GM12878 (cell line): ENCODE measurements around the gene CDPF1. TPM values are rescaled to one million over a fixed set of nuclear protein-coding genes. Genes with fewer than 3 reads are reported as not detected.
A peak's percentile ranks its signal among the peaks of the same experiment; 100 is the strongest.

Experiments
- BCL3 ChIP-seq: IDR thresholded peaks from 2 replicates; pipeline ENCODE4 v1.6.1; 2011; ENCODE audit warnings: borderline replicate concordance, low read depth, mild to moderate bottlenecking, moderate library complexity, low read length; ENCODE audit not compliant: insufficient read depth, poor library complexity, severe bottlenecking
- CTCF ChIP-seq, 3 experiments: IDR thresholded peaks in 2 of 3; conservative IDR thresholded peaks in 1 of 3; 2 replicates each; pipeline ENCODE4 v1.5.1; 2011; ENCODE audit warnings: low read depth in 3 of 3, low read length in 3 of 3, mild to moderate bottlenecking in 3 of 3, control low read depth in 2 of 3, moderate library complexity in 2 of 3, inconsistent platforms in 1 of 3, mixed read lengths in 1 of 3; ENCODE audit not compliant: control insufficient read depth in 2 of 3, insufficient read depth in 1 of 3; ENCODE audit errors: extremely low read depth in 1 of 3
- EGR1 ChIP-seq, 2 experiments: IDR thresholded peaks; 1 replicate in 1 of 2; 2 replicates in 1 of 2; pipeline ENCODE4 v1.6.1; 2011 to 2012; ENCODE audit warnings: low read depth in 2 of 2, low read length in 2 of 2, borderline replicate concordance in 1 of 2, mild to moderate bottlenecking in 1 of 2, moderate library complexity in 1 of 2
- PRDM15 ChIP-seq: fragments of 450-650 bp; formaldehyde crosslinking; IDR thresholded peaks from 2 replicates; pipeline ENCODE4 v1.4.0; 2020; ENCODE audit warnings: mild to moderate bottlenecking, moderate library complexity
- polyA plus RNA-seq, 11 experiments: library from polyadenylated mRNA; depleted of rRNA in 4 of 11; unstranded in 6 of 11; stranded (reverse) in 5 of 11; fragments of >200 nt; fragmentation: Nextera tagmentation in 4 of 11; fragmentation: Illumina TruSeq in 1 of 11; extraction: Ambion mirVana in 4 of 11; extraction: Trizol in 1 of 11; gene quantifications; 1 replicate in 1 of 11; 2 replicates in 10 of 11; pipeline versions ENCODE4 v1.2.1 to v1.2.3, GENCODE V29; 2011 to 2016; ENCODE audit warnings: inconsistent platforms in 2 of 11, missing spikeins in 2 of 11, low read depth in 1 of 11
- total RNA-seq, 4 experiments: library from RNA; depleted of rRNA in 3 of 4; stranded (reverse); fragments of >200 nt in 3 of 4; fragmentation: Illumina TruSeq in 1 of 4; extraction: Trizol in 1 of 4; gene quantifications; 2 replicates each; pipeline versions ENCODE4 v1.2.1 to v1.2.3, GENCODE V29; 2013 to 2021

The CDPF1 gene
- total and polyA plus RNA-seq, 10 of the 15 experiments (the other 5 are each of a cell fraction or from before 2014, with no cell fraction given), result 1.0 to 22.4 (median 7.9) TPM

GRCh38 chr22:46250035-46250782 lies at the start of gene CDPF1 (continued):
- TF ChIP-seq CTCF (IDR thresholded peaks at IDR 0.05 in 2 of 3, conservative IDR thresholded peaks at IDR 0.05 in 1 of 3; ENCODE audit: control insufficient read depth in 2 of 3, extremely low read depth in 1 of 3, insufficient read depth in 1 of 3, low read depth in 3 of 3, low read length in 3 of 3) (no peak; a peak in 1 of 6 replicates), EGR1 (IDR thresholded peaks at IDR 0.05; ENCODE audit: borderline replicate concordance in 1 of 2, low read depth in 2 of 2, low read length in 2 of 2) (peak in 1 of 2 experiments; percentile 17; a peak in 1 of 3 replicates), BCL3 (no peak), PRDM15 (CRISPR knock-in tag) (no peak)
